COR-L47 (cell line): ENCODE results near the gene LPIN1.

Source experiments
- DNase-seq: peaks from one replicate; lab custom pipeline; 2025; lab: John Stamatoyannopoulos, UW

Gene LPIN1

DNA sequence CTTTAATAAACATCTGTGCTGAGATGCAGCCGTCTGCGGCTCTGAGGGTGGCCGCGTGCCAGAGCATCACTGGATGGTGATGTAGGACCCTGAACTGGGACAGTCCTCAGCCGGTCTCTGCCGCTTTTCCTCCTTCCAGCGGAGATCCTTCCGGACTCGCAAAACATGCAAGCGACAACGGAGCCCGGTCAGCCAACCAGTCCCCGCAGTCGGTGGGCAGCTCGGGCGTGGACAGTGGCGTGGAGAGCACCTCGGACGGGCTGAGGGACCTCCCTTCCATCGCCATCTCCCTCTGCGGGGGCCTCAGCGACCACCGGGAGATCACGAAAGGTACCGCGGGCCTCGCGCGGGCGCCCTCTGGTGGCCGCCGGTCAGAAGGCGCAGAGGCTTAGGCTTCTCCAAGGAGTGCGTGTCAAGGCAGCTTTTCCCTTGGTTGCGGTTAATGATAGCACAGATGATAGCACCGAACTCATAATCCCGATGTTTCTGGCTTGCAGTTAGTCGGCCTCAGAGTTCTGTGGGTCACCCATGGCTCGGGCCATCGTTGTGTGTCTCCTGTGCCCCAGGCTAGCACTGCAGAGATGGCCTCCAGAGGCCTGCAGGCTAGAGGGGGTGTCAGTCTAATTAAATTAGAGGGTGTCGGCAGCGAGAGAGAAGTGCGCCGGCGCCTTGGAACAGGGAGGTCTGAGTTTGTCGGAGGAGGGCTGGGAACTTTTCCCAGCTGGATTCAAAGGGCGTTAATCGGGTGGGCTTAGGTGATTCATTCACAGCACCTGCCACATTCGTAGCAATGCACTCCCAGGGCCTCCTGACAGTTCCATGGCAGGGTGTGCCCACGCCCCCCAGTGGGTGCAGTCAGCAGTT lies 38.5 kb downstream of the LPIN1 start:
- no peak for DNase-seq

DNA sequence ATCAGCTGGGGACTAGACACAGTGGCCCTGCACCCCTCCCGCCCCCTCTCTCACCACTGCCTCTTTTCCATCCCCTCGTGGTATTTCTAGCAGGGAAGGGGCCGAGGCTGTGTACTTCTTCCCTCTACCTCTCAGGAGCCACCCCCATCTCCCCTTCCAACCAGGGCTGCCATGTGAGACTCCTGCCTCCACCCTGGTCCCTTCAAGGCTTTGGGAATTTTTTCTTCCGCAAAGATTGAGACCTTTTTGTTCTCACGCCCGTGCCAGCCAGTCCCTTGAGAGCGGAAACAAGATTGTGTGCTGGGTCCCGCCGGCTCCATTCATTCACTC lies 39.1 kb downstream of the LPIN1 start:
- DNase-seq, result no peak

DNA sequence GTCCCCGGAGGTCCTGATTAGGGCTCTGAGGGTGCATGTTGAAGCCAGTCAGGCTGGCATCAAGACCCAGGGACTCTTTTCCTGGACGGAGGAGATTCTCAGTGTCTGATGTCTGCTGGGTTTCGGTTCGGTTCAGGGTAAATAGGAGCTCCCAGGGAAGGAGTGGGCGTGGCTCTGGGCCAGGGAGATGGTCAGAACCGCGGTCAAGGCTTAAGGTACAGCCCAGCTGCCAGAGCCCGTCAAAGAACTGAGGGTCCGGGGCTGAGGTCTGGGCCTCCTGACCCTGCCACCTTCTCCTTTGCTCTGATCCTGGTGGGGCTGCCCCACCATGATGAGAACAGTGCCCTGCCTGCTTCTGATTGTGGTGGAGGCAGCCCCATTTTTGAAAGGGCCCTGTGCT lies 39.8 kb downstream of the LPIN1 start:
- DNase-seq, result no peak

DNA sequence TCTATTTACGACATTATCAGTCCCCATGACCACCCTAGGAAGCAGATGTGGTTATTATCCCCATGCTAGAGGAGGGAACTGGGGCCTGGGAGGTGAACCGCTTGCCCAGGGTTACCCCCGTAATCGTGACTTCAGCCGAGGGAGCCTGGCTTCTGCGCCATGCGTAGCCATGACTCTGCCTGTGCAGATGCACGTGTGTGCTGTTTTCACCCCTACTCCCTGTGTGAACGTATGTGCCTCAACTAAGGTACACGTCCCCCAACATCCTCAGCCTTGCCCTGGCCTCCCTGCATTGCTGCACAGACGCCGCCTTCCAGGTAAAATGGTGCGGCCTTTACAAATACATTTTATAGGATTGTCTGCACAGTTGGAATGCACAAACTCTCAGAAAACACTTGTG lies 40.2 kb downstream of the LPIN1 start:
- DNase-seq, result no peak

DNA sequence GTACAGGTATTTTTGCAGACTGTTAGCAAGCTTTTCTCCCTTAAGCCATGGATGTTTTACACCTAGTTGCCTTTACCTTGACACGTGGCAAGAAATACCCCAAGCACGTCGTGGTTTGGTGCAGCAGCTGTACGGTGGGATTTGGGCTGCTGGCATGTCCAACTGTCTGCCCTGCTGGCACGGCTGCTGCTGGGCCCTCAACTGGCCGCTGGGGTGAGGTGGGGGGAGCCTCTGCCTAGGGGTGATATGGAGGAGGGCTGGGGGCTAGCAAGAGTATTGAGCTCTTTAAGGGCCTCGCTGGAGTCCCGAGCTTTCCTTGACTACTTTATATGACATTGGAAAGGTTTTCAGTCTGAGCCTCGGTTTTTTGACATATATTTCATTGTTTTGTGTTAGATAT lies 41.6 kb downstream of the LPIN1 start:
- no peak for DNase-seq

DNA sequence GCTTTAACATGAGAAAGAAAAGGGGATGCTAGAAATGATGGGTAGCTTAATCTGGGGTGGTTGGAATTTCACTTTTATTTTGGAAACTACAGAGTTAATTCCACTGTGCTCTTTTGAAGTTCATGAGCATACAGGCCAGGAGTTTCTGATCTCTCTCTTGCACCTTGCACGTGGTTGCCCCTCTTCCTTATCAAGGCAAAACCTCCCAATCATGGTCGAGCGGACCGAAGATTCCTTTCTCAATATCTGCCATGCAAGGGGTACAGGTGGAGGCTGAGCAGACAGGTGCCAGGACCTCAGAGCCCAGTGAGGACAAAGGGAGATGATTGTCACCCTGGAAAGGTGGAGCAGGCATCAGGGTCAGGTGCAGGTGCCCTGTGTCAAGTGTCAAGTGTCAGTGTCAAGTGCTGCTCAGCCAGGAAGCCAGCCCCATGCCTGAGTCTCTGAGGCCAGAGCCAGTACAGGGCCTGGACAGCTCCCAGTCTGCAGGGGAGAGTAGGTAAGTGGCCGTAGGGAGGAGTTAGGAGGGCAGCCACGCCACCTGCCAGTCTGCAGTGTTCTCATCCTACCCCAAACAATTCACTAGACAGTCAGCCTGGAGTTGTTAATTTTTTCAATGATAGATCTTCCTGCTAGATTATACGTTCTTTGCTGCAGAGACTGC lies 42.2 kb downstream of the LPIN1 start:
- DNase-seq, result no peak

DNA sequence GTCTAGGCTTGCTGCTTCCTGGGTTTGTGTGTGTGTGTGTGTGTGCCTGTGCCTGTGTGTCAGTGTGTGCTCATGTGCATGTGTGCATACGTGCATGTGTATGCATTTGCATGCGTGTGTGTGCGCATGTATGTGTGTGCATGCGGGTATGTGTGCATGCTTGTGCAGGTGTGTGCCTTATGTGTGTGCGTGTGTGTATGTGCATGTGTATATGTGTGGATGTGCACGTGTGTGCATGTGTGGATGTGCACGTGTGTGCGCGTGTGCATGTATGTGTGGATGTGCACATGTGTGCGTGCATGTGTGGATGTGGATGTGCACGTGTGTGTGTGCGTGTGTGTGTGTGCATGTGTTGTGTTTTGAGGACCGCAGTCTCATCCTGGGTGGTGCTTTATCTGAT lies 42.8 kb downstream of the LPIN1 start:
- DNase-seq, result no peak

DNA sequence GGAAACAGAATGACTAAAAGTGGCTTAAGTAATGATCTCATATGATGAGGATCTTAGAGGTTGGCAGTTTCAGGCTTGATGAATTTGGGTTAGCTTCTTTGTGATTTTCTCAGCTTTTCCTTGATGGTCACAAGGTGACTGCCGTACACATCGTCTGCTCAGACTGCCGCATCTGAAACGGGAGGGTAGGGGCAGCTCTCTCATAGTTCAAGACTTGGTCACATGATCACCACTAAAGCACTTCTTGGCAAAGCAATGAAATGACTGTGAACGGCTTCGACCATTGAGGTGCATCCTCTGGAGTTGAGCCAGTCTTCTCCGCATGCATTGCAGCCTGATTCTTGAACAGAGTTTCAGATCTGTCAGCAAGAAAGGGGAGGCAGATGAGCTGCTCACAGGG lies 43.8 kb downstream of the LPIN1 start:
- no peak for DNase-seq

DNA sequence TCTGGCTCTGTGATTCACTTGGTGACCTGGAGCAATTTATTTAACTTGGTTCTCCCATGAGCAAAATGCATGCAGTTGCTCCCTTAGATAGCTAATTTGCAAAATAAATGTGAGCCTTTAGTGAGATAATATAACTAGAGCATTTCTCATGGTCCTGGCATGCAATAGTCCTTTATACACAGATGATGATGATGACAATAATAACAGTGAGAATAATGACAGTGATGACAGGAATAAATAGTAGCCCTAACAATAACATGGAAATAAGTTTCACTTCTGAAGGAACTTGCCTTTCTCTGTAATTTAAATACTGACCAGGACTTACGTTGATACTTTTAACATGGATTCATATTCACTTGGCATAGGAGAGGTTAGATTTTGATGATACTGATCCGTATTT lies 49.2 kb downstream of the LPIN1 start:
- DNase-seq, result no peak

DNA sequence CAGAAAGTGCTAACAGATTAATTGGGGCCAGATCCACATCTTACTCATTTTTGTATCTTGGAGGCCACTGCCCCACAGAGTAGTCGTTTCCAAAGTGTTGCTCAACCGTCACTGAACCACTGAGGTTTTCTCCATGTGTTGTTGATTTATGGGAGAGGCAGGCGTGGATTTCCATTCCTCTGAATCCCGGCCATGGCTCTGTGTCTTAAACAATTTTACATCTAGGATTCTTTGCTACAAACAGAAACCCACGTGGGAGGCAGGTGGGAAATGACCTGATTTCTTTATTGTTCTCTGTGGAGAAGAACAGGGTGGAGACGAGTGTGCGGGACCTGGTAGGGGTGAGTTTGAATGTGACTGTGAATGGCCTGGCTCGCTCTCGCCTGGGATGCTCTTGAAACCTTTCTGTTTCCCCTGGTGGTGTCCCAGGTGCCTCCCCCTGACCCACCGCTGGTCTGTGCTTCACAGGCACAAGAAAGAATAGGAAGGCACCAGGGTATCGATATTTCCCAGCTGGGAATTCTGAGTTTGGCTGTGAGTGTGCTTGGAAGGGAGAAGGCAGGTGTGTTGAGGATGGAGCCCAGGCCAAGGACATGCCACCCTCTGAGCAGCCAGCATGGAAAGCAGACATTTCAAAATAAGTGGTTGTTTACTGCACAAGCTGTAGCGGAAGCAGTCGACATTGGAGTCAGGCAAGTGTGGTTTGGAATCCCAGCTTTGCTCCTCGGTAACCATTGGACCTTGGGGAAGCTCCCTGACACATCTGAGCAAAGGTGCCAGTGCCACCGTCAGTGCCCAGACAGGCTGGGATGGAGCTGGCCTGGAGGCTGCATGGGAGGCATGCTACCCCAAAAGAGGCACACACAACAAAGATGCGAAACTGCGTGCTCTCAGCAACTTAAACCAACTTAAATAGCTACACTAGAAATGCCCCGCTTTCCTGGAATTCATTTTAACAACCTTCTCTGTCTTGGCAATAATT lies 50.0 kb downstream of the LPIN1 start:
- DNase-seq, result no peak

DNA sequence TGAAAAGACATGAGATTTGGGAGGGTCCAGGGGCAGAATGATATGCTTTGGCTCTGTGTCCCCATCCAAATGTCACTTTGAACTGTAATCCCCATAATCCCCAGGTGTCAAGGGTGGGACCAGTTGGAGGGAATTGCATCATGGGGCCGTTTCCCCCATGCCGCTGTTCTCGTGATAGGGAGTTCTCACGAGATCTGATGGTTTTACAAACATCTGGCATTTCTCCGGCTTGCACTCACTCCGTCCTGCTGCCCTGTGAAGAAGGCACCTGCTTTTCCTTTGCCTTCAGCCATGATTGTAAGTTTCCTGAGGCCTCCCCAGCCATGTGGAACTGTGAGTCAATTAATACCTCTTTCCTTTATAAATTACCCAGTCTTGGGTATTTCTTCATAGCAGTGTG lies 51.4 kb downstream of the LPIN1 start:
- no peak for DNase-seq

DNA sequence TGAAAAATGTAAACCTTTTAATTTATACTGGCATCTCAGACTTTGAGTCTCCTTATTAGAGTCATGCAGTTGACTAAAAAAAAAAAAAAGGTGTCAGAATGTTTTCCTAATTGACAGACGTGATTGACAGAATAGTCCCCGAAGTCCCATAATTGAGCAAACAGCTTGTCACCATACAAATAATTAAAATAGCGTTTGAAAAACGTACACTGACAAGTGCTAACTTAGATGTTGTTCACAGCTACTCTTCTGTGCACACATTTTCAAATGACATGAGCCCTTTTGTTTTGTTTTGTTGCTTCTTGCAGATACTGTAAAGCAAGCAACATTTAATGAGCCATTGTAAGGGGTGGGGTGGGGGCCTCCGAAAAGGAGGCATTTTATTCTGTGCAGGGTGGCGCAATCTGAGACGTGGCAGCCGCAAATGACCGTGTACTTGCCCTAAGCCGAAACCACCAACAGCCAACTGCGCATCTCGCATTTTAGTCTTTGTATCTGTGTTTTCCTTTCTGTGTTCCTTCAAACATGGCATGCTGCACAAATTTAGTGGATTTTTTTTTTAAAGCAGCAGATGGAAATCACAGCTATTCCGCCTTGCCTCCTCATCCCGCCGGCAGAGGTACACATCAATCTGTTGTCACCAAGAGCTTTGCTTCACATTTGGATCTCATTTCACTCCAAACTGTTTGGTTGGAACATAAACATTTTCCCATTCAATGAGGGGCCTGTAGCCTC lies 52.4 kb downstream of the LPIN1 start:
- DNase-seq, result no peak

DNA sequence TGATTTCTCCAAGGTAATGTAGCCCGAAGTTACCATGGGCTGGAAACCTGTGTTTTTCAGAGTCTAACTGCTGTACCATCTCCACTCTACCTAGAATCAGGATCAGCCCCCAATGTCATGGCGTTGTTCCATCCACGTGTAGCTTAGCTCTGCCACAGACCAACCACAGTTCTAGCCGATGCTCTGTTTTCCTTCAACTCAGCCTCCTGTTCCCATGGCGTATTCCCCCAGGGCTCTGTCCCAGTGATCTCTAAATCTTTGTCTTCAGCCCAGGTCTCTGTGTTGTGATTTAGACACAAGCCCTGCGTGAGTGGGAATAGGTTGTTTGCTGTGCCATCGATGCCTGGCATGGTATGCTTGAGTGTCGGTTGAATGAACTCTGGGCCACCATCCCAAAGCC lies 53.4 kb downstream of the LPIN1 start:
- no peak for DNase-seq

DNA sequence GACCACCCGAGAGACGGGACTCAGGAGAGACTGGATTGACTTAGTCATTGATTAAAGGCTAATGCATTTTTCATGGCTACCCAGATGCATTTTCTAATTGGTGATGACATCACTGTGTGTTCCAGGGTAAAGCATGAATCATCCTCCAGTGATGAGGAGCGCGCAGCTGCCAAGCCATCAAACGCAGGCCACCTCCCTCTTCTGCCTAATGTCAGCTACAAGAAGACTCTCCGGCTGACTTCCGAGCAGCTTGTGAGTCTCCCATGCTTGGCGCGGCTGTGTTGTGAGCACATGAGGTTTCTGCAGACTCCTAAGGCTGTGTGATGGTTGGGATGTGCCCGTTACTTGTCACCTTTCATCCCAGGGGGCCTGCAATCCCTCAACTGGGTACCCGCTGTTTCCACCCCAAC lies 56.4 kb downstream of the LPIN1 start:
- no peak for DNase-seq

DNA sequence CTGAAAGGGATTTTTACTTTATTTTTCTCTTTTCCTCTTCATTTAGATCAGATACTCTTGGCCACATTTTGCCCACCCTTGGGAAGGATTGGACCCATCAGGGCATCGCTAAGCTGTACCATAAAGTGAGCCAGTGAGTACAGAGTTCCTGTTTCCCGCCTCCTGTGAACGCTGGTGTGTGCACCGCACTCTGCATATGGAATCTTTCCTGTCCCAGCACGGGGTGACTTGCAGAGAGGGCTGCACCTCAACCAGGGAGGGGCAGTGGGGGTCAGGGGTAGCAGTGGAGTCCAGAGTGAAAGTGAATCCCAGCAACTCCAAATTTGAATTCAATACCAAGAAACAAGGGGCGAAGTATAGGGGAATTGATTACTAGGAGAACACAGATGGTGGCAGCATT lies 58.6 kb downstream of the LPIN1 start:
- DNase-seq, result no peak

DNA sequence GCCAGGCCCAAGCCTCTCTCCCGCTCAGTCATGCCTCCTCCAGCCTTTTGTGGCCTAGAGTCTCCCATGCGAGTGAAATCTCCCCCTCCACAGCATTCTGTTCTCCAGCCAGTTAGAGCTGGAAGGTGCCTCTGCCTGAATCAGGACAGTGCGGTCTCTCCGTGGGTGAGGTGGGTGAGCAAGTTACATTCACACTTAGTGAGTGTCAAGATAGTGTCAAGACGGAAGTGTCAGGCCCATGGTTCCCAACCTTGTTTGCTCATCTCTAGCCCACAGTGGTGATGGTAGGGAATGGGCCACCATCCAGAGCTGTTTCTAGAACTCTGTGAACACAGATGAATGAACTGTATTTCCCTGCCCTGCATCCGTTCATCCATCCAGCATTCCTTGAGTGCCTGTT lies 59.5 kb downstream of the LPIN1 start:
- no peak for DNase-seq

DNA sequence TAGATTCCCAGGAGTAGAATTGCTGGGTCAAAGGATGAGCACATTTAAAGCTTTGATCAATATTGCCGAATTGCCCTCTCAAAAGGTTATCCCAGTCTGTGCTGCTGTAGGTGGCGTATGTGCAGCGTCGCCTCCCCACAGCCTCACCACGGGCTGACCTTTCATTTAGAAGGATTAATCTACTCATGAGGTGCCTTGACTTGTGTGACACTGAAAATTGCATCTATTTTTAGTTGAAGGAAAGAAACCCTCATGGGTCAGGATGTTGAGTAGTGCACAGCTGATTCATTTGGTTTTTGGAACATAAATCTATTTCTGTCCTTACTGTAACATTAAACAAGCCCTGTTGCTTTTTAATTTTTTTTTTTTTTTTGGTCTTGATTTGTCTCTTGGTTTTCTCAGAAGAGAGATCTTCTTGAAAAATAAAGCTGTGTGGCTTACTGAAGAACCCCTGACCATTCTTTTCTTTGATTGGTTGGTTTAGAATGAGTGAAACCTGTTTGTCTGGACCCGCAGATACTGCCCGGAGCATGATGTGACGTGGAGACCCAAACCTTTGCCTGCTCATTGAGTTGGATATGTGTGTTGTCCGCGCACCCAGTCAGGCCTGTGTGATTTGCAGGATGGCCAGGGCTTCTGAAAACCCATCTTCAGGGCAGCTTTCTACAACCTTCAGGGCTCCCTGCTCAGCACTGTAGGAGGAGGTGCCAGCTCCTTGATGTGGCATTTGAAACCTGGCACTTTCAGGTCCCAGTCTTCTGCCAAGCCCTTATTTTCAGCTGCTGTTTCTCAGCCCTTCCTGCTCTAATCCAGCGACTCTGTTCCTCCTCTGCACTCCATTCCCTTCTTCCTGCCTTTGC lies 61.0 kb downstream of the LPIN1 start:
- DNase-seq, result no peak

DNA sequence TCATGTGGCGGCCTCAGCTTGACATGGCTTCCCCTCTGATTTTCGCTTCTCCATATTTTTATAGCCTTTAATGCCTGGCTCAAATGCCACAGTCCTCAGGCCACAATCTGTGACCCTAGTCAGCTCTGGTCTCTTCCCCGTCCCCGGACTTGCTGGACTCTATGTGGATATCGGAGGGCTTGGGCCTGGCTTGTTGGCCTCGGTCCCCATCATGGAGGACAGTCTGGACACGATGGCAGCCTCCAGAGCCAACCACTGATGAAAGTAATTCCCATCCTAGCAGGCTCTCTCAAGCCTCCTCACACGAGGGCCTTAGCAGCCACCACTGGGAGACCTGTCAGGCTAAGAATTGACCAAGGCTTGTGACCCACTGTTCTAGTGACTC lies 61.6 kb downstream of the LPIN1 start:
- no peak for DNase-seq

DNA sequence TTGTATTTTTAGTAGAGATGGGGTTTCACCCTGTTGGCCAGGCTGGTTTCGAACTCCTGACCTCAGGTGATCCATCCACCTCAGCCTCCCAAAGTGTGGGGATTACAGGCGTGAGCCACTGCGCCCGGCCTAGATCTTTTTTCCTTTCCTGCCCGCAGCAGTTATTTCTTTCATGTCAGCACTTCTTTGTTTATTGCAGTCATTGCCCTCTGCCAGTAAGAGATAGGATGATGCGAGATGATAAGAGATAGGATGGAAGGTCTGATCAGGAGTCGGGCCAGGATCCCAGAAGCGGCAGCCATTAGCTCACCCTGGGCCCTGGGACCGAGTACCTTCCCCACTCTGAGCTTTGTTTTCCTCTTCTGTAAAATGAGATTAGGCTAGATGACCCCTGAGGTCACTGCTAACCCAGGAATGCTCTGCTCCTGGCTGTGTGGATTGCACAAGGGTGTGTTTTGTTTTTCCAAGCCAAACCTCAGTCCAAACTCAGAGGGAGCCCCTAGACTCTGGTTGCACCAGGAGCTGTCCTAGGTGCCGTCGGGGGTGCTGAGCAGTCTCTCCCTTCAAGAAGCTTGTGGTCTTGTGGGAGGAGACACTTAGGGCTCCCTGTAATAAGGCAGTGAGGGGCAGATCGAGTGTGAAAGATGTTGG lies 63.3 kb downstream of the LPIN1 start:
- DNase-seq, result no peak

DNA sequence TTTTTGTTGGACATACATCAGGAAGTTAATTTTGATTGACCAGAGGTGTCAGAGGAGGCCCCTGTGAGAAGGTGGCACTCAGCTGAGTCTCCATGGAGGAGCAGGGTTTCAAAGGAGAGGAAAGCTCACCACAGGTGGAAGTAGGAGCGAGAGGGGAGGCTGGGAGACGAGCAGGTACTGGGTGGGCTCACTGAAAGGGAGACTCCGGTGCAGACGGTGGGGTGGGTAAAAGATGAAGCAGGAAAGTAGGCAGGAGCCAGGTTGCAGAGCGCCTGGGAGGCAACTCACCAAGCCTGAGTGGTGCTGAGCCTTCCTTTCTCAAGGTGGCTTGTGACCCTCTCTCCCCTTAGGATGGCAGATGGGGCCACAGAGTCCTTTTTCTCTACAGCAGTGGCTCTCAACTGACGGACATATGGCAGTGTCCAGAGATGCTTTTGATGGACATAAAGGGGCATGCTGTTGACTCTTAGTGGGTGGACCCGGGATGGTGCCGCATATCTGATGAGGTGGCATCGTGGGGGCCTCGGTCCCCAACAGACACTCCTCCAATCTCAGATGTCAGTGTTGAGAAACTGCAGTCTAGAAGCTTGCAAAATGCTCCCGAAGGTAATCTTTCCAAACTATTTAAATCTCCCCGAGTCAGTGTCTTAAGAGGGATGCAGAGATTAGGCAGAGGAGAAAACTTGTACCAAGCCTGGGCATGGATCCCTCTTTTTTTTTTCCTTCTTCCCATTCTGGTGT lies 64.0 kb downstream of the LPIN1 start:
- DNase-seq, result no peak
